OCI-LY1 (cell line): ENCODE measurements around the gene TSPAN5.

Source experiments
- CTCF ChIP-seq: fragments of 200-600 bp; sonication (generic), shearing (Covaris generic); IDR thresholded peaks from 2 replicates; pipeline ENCODE4 v1.5.1; 2017; ENCODE audit warnings: mild to moderate bottlenecking, antibody characterized with exemption, low read length, moderate library complexity, mixed read lengths
- EZH2 ChIP-seq: fragments of 200-600 bp; sonication (generic), shearing (Covaris generic); IDR thresholded peaks from 2 replicates; pipeline ENCODE4 v1.8.0; 2017; ENCODE audit warnings: borderline replicate concordance, mixed run types, mild to moderate bottlenecking, antibody characterized with exemption, low read length, moderate library complexity, mixed read lengths

- TF ChIP-seq EZH2, result no peak
- no peak for TF ChIP-seq CTCF
Observed at GRCh38 chr4:98510340-98510739, 148.1 kb downstream of the TSPAN5 start.
